HG02763 (cell line): ENCODE results near the gene GRM8.
"Not testable (repeated sequence)": the region's sequence is repeated elsewhere in the genome, so short reads cannot be mapped to it uniquely, and the experiment has no call there.

Experiments used
- ATAC-seq: cut with Tn5 transposase; IDR thresholded peaks from one replicate; pipeline ENCODE4 v1.9.1; 2021; ENCODE audit warnings: mild to moderate bottlenecking, moderate library complexity; ENCODE audit not compliant: unreplicated experiment

GRM8 gene

DNA sequence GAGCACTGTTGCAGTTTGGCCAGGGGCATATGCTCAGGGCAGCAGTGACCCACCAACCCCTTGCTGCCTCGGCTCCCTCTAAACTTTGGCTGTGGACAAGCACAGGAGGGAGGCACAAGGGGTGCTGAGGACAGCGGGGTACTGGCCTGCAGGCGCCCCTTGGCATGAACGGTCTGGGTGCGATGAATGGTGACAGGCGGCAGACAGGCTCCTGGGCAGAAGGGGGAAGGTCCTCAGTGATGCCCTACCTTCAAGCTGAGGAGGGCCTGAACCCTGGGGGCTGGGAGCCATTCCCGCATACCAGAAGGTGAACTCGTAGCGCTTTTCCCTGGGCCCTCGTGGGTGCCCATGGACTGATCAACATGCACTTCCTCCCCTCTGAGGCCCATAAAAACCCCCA lies 567.1 kb downstream of the GRM8 start:
- ATAC-seq, result no peak

DNA sequence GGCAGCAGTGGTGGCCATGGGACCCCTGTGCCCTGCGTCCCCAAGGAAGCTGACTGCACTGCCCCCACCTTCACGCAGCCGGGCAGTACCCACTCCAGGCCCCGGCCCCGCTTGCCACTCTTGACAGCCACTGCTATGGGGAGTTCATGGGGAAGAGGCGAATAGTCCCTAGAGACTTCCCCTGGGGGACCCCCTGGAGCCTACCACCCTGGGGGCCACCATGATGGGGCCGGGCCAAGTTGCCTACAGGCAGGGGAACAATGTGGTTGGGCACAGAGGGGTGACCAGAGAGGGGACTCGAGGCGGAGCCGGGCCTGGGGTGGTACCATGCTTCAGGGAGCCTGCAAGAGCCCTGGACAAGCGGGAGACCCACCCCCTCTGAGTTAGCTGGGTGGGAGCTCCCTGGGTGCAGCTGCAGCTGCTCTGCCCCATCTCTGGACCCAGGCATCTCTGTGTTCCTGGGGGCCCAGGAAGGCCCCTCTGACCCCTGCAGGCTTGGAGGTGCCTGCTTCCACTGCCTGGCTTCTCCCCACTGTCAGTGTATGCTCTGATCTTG lies 567.6 kb downstream of the GRM8 start:
- no peak for ATAC-seq

DNA sequence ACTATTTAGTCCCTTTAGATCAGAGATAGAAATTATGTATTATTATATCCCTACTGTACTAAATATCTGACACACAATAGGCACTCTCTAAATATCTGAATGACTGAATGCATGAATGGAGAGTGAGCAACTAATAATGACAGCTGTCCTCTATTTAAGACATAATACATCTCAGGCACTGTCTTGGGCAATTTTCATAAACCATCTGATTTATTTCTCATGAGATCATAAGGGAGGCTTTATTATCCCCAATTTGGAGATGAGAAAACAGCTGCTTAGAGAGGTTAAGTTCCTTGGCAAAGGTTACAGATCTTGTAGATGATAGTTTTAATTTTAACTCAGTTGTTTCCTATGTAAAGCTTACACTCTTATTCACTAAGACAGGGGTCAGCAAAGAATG lies 570.6 kb downstream of the GRM8 start:
- no peak for ATAC-seq

DNA sequence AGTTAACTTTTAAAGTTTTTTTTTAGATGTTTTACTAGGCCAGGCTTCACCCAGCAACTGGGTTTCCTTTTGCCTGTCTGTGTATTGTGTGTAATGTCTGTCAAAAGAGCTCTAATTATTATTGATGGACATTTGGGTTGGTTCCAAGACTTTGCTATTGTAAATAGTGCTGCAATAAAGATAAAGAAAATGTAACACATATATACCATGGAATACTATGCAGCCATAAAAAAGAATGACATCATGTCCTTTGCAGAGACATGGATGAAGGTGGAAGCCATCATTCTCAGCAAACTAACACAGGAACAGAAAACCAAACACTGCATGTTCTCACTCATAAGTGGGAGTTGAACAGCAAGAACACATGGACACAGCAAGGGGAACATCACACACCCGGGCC lies 584.0 kb downstream of the GRM8 start:
- ATAC-seq, result not testable (repeated sequence)

DNA sequence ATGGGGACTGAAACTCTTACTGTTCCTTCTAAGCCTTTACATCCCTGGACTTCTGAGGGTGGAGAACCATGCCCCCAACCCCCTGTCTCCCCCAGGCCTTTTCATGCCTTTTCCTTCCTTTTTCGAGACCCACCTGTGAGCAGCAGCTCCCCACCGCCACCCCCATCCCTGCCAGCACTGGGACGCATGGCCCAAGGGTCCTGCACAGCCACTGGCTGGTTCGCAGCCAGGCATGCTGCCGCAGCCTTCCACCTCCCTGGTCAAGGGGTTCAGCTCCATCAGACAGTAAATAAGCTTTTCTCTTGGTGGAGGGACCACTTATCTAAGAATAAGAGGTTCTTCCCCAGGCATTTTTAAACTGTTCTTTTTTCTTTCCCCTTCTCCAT lies 584.4 kb downstream of the GRM8 start:
- ATAC-seq, result no peak

DNA sequence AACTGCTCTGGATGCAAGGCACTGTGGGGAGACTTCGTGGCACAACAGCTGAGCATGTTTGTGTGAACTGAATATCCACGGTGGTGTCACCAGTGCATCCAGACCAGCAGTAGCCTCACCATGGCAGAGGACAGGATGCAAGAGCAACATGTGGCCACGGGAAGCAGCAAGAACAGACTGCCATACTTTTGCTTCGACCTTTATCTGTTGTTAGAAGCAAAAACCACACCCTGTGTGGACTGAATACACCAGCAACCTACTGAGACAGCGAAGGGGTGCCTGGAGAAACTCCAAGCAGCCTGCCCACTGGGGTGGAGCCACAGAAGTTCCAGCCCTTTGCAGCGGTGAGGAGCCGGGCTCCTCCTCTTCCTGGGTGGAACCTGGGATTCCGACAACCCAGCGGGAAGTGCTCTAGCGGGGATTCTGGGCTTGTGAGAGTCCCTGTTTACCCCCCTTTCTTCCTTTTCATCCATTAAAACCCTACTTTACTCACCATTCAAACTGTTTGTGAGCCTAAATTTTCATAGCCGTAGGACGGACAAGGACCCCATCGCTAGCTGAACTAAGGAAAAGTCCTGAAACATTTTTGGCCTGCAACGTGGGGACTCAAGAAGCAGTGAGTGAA lies 584.9 kb downstream of the GRM8 start:
- no peak for ATAC-seq

DNA sequence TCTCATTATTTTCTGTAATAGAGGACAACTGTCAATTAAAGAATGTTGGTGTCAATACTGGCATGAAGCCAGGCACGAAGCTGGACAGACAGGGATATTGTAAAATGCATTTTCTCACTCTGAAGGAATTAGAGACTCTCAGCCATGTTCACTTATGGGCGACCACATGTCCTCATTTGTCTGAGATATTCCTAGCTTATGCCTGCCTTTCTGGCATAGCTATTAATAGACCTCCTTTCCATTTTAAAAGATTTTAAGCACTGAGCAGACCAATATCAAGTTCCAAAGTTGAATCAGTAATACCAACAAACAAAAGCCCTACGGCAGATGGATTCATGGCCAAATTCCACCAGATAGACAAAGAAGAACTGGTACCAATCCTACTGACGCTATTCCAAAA lies 589.9 kb downstream of the GRM8 start:
- ATAC-seq, result no peak

DNA sequence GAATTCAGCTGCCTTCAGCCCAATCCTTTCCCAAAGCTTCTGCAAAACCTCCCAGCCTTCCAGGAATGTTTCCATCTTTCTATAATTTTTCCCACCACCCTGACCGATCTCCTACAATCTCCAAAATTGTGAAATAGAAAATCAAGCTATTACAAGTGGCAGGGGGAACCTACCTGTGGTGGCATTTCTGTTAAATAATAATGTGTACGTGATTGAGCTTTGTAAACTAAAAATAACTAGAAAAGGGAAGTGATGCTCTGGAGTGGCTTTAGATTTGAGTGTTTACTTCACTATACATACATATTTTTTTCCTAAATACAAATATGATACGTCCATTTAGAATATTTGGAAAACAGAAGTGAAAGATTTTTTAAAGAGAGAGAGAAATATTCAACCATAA lies 593.6 kb downstream of the GRM8 start:
- ATAC-seq, result peak; percentile 60

DNA sequence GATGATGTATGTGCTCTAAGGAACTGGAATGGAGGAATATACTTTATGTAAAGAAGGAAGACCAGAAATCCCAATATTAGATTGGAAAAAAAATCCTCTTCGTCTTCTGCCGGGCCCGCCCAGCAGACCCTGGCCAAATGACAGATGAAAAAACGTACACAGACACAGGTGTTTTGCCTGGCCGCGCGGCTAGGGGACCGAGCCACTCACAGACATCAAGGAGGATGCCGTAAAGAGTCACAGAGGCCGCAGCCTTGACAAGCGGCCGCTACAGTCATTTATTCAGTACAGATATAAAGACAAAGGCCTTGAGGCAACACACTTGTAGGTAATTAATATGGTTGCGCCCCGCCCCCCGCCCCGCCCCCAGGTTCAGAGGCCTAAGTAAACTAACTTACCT lies 594.1 kb downstream of the GRM8 start:
- ATAC-seq, result peak; percentile 16

DNA sequence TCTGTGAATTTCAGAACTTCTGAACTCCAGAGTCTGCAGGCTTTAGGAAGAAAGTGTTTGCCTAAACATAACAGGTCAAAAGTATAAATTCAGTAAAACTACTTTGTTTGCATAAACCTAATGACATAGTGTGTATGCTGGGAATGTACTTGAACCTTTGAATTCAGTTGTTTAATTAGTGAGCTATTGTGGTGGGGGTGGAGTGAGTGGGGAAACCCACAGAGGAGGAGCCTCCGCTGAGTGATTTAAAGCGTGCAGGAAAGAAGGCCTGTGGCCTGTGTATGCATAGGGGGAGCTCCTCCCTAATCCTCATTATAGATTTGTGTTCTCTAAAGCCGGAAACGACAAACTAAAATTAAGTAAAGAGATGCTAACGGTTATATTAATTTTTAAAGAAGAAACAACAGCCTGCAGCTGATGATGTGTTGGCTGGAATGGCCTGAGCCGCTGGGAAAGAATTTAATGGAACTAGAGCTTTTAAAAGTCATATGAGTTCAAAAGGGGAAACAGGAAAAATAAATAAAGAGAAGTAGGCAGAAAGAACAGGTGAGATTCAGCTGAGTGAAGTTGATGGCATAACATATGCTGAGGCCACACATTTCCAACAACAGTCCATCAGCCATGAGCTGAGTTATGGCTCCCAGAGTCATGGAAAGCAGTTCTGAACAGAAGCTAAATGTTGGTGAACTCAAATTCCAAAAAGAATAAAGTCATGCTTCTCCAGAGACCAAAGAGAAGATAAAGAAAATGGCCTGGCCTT lies 595.0 kb downstream of the GRM8 start:
- ATAC-seq, result peak; percentile 89

DNA sequence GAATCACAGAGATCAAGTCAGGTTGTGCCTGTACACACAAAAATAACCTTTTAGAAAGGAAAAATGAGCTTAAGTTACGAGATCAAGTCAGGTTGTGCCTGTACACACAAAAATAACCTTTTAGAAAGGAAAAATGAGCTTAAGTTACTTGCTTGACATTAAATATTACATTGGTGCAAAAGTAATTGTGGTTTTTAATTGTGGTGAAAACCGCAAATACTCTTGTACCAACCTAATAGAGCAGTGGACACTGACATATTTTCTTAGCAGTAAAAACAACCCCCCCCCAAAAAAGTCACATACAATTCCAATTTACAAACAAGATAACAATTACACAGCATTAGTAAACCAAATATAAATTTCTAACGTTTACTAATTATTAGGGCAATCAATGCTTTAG lies 595.6 kb downstream of the GRM8 start:
- no peak for ATAC-seq

DNA sequence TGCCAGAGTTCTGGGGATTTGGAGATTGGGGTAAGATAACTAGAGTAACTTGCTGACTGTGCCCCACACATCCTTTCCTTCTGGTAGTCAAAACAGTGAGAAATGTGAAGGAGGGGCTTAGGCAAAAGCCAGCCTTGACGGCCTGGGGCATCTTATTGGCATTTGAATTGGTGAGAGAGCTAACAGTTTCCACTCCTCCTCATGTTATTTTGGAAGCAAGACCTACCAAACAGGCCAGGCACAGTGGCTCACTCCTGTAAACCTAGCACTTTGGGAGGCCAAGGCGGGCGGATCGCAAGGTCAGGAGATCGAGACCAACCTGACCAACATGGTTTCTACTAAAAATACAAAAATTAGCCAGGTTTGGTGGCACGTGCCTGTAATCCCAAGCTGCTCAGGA lies 596.6 kb downstream of the GRM8 start:
- no peak for ATAC-seq

DNA sequence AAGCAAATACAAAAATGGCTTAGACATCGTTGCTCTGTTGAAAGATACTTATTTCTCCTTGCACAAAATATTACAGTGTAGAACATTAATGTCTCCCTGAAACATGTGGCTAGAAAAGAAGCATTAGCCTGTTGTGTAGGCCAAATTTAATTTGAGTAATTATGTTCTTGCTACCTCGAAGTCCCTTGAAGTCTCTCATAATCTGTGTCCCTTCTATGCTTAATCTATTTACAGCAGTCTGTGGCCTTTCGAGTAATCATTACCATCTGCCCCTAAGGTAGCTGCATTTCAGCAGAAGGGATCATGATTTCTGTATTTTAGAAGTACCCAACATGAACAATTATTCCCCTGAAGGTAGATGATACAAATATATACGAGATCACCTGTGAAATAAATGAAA lies 615.2 kb downstream of the GRM8 start:
- ATAC-seq, result no peak

DNA sequence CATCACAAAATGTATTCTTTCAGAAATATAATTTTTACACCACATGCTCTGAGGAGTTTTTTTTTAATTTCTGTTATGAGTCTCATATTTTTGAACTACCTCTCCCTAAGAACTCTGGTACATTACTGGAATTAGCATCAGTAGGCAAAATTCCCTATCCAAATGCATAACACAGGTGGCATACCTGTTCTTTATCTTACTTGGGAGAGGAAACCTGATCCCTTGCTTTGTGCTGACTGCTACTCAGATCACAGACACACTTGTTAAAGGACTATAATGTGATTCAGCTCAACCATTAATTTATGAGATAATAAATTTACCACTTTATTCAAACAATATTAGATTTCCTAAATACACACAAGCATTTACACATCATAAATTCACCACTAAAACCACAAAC lies 617.2 kb downstream of the GRM8 start:
- no peak for ATAC-seq

DNA sequence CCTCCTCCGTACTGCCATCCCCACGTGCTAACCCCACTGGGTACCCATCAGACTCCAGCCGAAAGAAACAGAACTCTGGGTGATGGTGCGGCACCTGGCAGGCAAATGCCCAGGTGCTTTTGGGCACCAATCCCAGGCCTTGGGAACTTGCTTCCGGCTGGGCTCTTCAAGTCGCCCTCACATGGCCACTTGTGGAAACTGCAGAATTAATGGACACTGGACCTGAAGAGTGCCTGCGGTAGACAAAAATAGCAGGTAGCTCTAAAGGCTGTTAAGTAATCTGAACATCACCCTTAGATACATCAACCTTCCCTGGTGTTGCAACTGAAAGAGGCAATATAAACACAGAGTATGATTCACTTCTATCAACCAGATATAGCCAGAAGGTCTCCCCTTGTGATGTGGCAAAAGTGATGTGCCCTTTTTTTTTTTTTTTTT lies 644.4 kb downstream of the GRM8 start:
- ATAC-seq, result no peak

DNA sequence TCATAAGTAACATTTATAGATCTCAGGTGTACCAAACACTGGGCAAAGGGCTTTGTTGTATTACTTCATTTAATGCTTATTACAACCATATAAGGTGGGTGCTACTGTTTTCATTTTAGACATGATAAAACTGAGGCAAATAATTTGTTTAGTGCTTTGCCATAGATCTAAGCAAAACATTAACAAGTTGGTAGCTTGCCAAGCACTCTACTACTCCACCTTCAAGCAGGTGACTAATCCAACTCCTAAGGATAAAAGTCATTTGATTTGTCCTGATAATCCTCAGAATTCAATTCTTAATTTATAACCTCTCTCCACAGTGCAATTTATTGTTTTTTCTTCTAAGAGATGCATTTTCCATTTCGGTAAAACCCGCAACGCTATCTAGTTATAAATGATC lies 646.4 kb downstream of the GRM8 start:
- no peak for ATAC-seq

DNA sequence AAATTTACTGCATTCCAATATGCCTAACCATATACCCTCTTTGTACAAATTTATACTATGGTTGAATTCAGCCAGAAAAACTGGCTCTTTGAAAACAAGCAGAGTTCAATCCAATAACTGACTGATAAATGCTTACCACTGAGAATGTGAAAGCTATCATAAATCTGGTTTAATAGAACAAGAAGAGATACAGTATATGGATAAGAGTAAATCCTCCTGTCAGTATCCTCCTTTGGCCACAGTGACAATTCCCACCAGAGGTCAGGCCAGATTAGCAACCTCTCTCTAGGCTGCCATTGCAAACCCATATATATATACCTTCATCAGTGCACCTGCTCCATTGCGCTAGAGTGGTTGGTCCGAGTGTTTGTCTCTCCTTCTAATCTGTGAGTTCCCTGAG lies 647.2 kb downstream of the GRM8 start:
- no peak for ATAC-seq

DNA sequence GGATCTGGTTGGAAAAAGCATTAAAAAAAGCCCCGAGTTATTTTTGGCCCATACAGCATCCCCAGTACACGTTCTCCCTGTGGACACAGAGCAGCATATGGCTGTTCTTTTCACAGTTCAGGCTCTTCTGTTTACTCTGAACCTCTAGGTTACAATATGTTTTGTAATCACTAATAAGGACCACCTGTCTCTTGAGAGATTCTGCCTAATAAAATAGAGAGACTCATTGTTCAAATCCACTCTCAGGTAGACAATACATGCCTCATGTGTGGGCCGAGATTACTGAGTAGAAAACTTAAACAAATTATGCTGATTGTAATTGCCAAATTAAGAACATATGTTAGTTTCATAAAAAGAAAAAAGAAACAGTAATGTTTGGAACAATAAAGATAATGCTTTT lies 647.7 kb downstream of the GRM8 start:
- no peak for ATAC-seq

DNA sequence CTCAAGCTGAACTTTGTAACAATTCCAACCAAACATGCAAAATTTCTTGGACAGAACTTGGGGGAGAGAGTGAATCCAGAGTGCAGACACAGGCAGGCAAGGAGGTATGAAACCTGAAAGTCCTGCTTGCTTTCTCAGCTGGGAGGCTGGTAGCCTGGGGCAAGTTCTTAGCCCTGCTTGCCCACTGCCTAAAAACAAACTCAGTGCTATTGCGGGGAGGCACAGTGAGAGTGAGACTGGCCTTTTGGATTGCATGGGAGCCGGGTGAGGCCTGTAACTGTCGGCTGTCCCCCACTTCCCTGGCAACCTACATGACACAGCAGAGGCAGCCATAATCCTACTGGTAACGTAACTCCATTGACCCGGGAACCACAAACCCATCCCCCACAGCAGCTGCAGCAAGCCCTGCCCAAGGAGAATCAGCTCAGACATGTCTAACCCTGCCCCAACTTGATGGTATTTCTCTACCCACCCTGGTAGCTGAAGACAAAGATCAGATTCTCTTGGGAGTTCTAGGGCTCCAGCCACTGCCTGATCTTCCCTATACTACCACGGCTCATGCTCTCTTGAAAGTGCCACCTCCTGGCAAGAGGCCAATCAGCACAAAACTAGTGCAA lies 663.6 kb downstream of the GRM8 start:
- ATAC-seq, result no peak

DNA sequence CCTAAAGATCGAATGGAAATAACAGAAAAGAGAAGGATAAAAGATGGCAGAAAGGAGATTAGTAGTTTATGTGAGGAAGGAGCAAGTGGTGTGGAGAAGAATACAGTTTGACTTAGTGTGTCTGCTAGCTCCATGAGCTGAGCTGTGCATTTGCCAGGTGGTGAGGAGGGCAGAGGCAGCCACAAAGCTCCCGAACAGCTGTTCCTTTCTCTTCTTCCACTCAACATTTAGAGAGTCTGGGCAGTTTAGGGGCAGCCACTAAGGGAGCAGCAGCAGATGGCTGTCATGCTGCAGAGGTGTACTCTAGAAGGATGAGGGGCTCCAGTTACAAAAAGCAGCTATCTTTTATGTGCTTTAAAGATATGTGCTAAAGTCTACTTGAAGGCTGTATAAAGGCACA lies 674.4 kb downstream of the GRM8 start:
- no peak for ATAC-seq

DNA sequence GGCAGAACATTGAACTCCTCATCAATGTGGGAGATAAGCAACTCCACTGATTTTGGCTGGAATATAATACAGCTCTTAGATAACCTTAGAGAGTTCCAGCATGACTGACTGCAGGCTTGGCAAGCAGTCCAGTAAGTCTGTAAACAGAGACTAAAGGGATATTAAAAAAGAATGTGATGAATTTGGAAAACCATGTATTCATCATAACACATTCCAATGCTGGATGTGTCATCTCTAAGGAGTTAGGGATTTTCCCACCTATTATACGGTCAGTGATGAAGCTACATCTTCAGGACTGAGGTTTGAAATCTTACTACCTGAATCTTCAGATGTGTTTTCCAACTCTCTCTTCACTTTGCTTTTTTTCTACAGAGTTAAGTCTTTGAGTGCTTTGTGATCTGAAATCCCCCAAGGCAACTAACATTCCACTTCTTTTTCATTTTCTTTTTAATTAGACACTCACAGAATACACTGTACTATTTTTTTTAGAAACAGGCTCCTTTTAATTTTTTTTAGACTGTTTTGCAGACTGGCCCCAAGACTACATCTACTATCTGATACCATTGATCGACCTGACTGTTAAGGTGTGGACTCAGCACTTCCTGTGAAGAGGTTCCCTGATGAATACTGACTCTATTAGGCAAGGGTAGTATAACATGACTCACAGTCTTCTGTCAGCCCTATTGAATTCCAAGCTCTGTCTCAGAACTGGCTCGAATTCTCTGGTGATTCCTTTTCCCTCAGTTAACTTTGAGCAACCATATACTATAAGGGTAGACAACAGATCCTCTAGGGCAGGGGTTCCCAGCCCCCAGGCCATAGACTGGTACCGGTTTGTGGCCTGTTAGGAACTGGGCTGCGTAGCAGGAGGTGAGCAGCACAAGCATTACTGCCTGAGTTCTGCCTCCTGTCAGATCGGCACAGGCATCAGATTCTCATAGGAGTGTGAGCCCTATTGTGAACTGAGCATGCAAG lies 678.2 kb downstream of the GRM8 start:
- ATAC-seq, result no peak
